Right lobe of liver (tissue), 6 donors: ENCODE results near the gene GIMAP1. TPM values are rescaled to one million over a fixed set of nuclear protein-coding genes. Genes with fewer than 3 reads are reported as not detected.

Experiments used
- ATAC-seq, 4 donors: fragments of 200-7000 bp; cut with Tn5 transposase; one replicate each; pipeline ENCODE4 v1.9.1; 2020; ENCODE audit warnings: mild to moderate bottlenecking in 4 of 4, moderate library complexity in 4 of 4
- DNase-seq, 3 donors: peaks; one replicate each; pipeline ENCODE4 v3.0.0-alpha.2; 2020
- H3K27ac ChIP-seq, 3 donors: fragments of 200-600 bp; one replicate each; pipeline ENCODE4 v1.8.0; 2022
- H3K27me3 ChIP-seq, 2 donors: fragments of 200-600 bp; one replicate each; pipeline ENCODE4 v1.8.0; 2022
- H3K36me3 ChIP-seq, 4 donors: fragments of 200-600 bp; sonication (generic) in 1 of 4; one replicate each; pipeline versions ENCODE4 v1.5.1 to v1.8.0; 2017 to 2022; ENCODE audit warnings: control low read depth in 1 of 4
- H3K4me1 ChIP-seq, 4 donors: fragments of 200-600 bp; sonication (generic) in 1 of 4; one replicate each; pipeline versions ENCODE4 v1.5.1 to v1.8.0; 2017 to 2022; ENCODE audit warnings: control low read depth in 1 of 4
- H3K4me3 ChIP-seq, 3 donors: fragments of 200-600 bp; one replicate each; pipeline ENCODE4 v1.8.0; 2022
- H3K9me3 ChIP-seq, 4 donors: fragments of 200-600 bp; sonication (generic) in 1 of 4; one replicate each; pipeline versions ENCODE4 v1.5.1 to v1.8.0; 2017 to 2022; ENCODE audit warnings: control low read depth in 1 of 4
- POLR2A ChIP-seq: fragments of 450-650 bp; IDR thresholded peaks from one replicate; pipeline ENCODE4 v1.6.1; 2017; ENCODE audit warnings: antibody characterized with exemption, mild to moderate bottlenecking
- WGBS: methylation state at CpG from one replicate; pipeline ENCODE4 v1.1.6; 2018; ENCODE audit warnings: low coverage, low lambda C conversion rate; ENCODE audit not compliant: insufficient coverage; ENCODE audit errors: missing lambda C conversion rate; 5-methylcytosine and 5-hydroxymethylcytosine counted together
- intact Hi-C, 2 donors: fragments of 100-400 bp; cut with DNase I; formaldehyde crosslinking; loops; one replicate each; pipeline versions ENCODE4 v1.11.2 to v1.14.1; 2022
- total RNA-seq, 6 experiments: library from RNA; depleted of rRNA in 2 of 6; stranded (reverse); fragments of >200 nt in 2 of 6; fragmentation: NEBNext Ultra II Directional in 3 of 6; extraction: Animal tissue kit (Norgen Biotek cat#: 25700) in 3 of 6; gene quantifications; one replicate each; pipeline versions ENCODE4 v1.1.0 to v1.2.4, GENCODE V29; 2016 to 2023
- TF ChIP-seq, protein P1 (sequence below), 4 donors: fragments of 200-600 bp in 3 of 4; fragments of 450-650 bp in 1 of 4; IDR thresholded peaks; one replicate each; pipeline versions ENCODE4 v1.5.1 to v1.8.0; 2016 to 2022; ENCODE audit warnings: antibody characterized with exemption in 4 of 4, mild to moderate bottlenecking in 2 of 4
- donor health status: DM: no; HTN: yes; CAD: no.
- donor health status: DM: no; HTN: no; CAD: no.
- donor health status: DM: no; HTN: no; CAD: no.
- donor health status: DM: no; HTN: yes; CAD: no.
- donor health status: DM: no; HTN: yes; CAD: no.

Gene GIMAP1
- total RNA-seq, 6 experiments from 2014 or later: 0.73 to 2.4 (median 1.8) TPM

DNA sequence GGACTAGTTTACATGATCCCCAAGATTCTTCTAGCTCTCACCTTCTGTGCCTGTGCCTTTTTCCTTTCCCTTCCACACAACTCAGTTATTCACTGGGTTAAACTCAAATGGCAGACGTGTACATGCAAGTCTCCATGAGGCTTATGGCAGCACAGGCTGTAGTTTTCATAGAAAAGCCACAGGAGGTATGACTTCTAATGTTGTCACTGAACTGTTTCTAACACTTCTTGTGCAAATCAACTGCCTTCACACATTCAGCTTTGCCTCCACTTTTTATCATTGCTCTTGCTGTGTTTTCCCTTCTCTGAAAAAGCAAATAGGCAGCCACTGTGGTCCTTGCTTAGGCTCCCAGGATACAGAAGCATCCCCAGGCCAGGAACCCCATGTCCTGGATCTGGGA, 15.5 kb downstream of the GIMAP1 start:
- DNase-seq: no peak
- TF ChIP-seq, protein P1, sequence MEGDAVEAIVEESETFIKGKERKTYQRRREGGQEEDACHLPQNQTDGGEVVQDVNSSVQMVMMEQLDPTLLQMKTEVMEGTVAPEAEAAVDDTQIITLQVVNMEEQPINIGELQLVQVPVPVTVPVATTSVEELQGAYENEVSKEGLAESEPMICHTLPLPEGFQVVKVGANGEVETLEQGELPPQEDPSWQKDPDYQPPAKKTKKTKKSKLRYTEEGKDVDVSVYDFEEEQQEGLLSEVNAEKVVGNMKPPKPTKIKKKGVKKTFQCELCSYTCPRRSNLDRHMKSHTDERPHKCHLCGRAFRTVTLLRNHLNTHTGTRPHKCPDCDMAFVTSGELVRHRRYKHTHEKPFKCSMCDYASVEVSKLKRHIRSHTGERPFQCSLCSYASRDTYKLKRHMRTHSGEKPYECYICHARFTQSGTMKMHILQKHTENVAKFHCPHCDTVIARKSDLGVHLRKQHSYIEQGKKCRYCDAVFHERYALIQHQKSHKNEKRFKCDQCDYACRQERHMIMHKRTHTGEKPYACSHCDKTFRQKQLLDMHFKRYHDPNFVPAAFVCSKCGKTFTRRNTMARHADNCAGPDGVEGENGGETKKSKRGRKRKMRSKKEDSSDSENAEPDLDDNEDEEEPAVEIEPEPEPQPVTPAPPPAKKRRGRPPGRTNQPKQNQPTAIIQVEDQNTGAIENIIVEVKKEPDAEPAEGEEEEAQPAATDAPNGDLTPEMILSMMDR (IDR thresholded peaks at IDR 0.05): no peak
- no peak for TF ChIP-seq POLR2A
- Histone ChIP-seq H3K27ac (no peak overlapping the region), H3K9me3 (no peaks in the 10 kb centered on the region), H3K36me3 (no peaks in the 10 kb centered on the region), H3K27me3 (no peaks in the 10 kb centered on the region), H3K4me3 (no peak overlapping the region), H3K4me1 (peaks cover 0 to 6% (median 0%) of the 10 kb centered on the region in 4 donors)
- ATAC-seq: no peak
- 53% methylated on average over 1 of the region's 1 CpG for WGBS
- intact Hi-C loops: no loop called here

DNA sequence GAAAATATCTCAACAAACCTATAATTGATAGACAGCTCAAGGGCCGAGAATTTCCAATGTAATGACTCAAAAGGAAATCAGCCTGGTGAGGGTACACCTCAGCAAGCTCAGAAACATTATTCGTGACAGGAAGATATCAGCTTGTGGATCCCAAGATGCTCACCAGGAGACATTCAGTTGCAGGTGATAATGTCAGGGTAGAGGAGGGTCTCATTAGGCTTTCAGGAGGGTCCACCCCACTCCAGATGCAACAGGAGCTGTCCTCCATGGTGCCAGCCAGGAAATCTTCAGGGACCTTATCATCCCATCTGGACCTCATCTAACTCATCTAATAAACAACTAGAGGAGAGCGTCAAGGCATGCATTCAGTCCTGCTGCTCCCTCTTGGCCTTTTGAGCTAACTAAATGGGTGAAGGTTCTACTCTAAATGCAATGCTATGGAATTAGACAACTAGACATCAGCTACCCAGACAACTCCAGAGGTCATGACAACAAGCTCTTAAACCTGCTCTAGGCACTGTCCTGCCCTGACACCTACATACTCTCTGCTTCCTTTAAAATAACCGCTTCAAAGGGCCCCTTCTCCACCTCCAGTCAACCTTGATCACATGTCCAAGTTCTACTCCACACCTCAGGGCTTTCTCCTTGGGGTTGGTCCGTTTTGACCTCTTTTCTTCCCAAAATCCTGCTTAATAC, 16.5 kb downstream of the GIMAP1 start:
- intact Hi-C loops: no loop called here
- no peak overlapping the region for H3K27ac ChIP-seq
- WGBS: 68% methylated on average over 4 of the region's 5 CpGs

DNA sequence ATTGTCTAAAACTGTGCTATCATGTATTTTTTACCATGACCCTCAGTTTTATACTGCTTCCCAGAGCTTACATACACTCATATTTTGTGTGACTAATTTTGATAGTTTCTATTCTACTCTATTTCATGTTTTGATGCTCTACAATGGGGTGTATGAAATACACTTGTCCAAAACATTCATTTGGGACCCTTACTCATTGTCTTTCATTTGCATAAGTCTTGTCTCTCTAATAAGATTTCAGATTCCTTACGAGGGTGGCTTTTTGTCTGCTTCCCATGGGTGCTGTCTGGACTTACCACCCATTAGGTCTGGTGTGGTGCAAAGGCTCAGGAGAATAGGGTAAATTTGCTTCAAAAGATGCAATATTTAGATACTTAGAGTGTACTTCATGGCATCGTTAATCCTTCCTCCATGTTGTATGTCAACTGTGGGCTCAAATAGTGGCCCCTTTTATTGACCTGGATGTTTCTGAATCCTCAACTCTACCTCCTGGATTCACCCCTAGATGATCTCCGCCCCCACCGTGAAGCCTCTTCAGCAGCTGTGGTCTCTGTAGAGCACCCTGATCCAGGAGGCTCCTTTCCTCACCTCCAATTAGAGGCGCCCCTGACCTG, 17.2 kb downstream of the GIMAP1 start:
- H3K36me3 ChIP-seq: no peaks in the 10 kb centered on the region
- no peak for TF ChIP-seq POLR2A
- TF ChIP-seq, protein P1 (IDR thresholded peaks at IDR 0.05): no peak
- no peaks in the 10 kb centered on the region for H3K9me3 ChIP-seq
- WGBS: 75% methylated on average over 1 of the region's 5 CpGs
- H3K4me3 ChIP-seq: no peak overlapping the region
- peaks cover 0 to 5% (median 0%) of the 10 kb centered on the region in 4 donors for H3K4me1 ChIP-seq
- DNase-seq: no peak
- H3K27me3 ChIP-seq: no peaks in the 10 kb centered on the region
- intact Hi-C loops: no loop called here
- no peak overlapping the region for H3K27ac ChIP-seq
- ATAC-seq: no peak

More for the DNA sequence above, 16.5 kb downstream of the GIMAP1 start:
- peaks cover 0 to 3% (median 0%) of the 10 kb centered on the region in 4 donors for H3K4me1 ChIP-seq
- H3K27me3 ChIP-seq: no peaks in the 10 kb centered on the region
- TF ChIP-seq, protein P1 (IDR thresholded peaks at IDR 0.05): no peak
- TF ChIP-seq POLR2A: no peak
- no peak overlapping the region for H3K4me3 ChIP-seq
- H3K36me3 ChIP-seq: no peaks in the 10 kb centered on the region
- DNase-seq (no peak), ATAC-seq (no peak)
- no peaks in the 10 kb centered on the region for H3K9me3 ChIP-seq

DNA sequence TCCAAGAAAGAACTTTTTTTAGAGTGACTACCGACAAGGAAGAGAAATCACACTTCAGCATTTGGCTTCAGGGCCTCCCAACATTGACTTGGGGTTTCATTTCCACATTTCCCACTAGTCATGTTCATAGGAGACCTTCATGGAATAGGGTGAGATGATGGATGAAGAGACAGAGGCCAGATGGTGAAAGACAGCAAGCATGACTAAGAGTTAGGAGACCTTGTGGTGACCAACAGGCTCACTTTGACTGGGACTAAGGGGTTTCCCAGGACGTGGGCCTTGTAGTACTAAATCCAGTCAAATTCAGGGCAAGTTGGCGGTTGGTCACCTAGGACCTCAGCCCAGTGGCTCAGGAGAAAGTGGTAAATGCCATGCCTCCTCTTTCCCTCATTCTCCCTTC, 17.8 kb downstream of the GIMAP1 start:
- Histone ChIP-seq H3K4me1 (peaks cover 0 to 10% (median 1%) of the 10 kb centered on the region in 4 donors), H3K27ac (no peak overlapping the region)

More for the DNA sequence above, 17.8 kb downstream of the GIMAP1 start:
- TF ChIP-seq POLR2A: no peak
- TF ChIP-seq, protein P1 (IDR thresholded peaks at IDR 0.05): no peak
- H3K9me3 ChIP-seq: no peaks in the 10 kb centered on the region
- no peaks in the 10 kb centered on the region for H3K27me3 ChIP-seq
- intact Hi-C loops: no loop called here
- 78% methylated on average over 3 of the region's 3 CpGs for WGBS
- no peak overlapping the region for H3K4me3 ChIP-seq
- no peaks in the 10 kb centered on the region for H3K36me3 ChIP-seq
- DNase-seq (no peak), ATAC-seq (no peak)
